Cerebellar cortex (tissue), 1 donor: ENCODE data around the gene ATP2A2.
"Not testable (repeated sequence)": the region's sequence is repeated elsewhere in the genome, so short reads cannot be mapped to it uniquely, and the experiment has no call there.

Experiments used
- DNase-seq: peaks from one replicate; pipeline ENCODE4 v3.0.0-alpha.2; 2015; ENCODE audit warnings: low spot score

Gene ATP2A2

GRCh38 chr12:110280779-110281548 is at the start of gene ATP2A2:
ATP2A2 (plus strand) TSS chr12:110281247; CDS start chr12:110281790, 543 bp downstream.
- DNase-seq = peak; percentile 86

- DNase-seq = no peak
Measured at GRCh38 chr12:110233212-110233903, 47.7 kb upstream of the ATP2A2 start.

GRCh38 chr12:110234331-110234751 is 46.7 kb upstream of the ATP2A2 start:
- DNase-seq = no peak

- DNase-seq = no peak
Measured at GRCh38 chr12:110234755-110235154, 46.3 kb upstream of the ATP2A2 start.

- DNase-seq = no peak
Measured at GRCh38 chr12:110235383-110235782, 45.7 kb upstream of the ATP2A2 start.

GRCh38 chr12:110243227-110243626 is 37.8 kb upstream of the ATP2A2 start:
- DNase-seq = no peak

- no peak for DNase-seq
Measured at GRCh38 chr12:110244372-110244771, 36.7 kb upstream of the ATP2A2 start.

GRCh38 chr12:110244829-110245228 is 36.2 kb upstream of the ATP2A2 start:
- no peak for DNase-seq

- DNase-seq = no peak
Measured at GRCh38 chr12:110245369-110245772, 35.7 kb upstream of the ATP2A2 start.

- DNase-seq = no peak
Measured at GRCh38 chr12:110246636-110247339, 34.3 kb upstream of the ATP2A2 start.

GRCh38 chr12:110247340-110248095 is 33.5 kb upstream of the ATP2A2 start:
- peak; percentile 40 for DNase-seq

- DNase-seq = peak; percentile 47
Measured at GRCh38 chr12:110248096-110248447, 33.0 kb upstream of the ATP2A2 start.

- DNase-seq = no peak
Measured at GRCh38 chr12:110249105-110249504, 31.9 kb upstream of the ATP2A2 start.

- peak; percentile 14 for DNase-seq
Measured at GRCh38 chr12:110249716-110250225, 31.3 kb upstream of the ATP2A2 start.

GRCh38 chr12:110251381-110251780 is 29.7 kb upstream of the ATP2A2 start:
- no peak for DNase-seq

GRCh38 chr12:110252716-110253115 is 28.3 kb upstream of the ATP2A2 start:
- no peak for DNase-seq

- no peak for DNase-seq
Measured at GRCh38 chr12:110253176-110253575, 27.9 kb upstream of the ATP2A2 start.

- no peak for DNase-seq
Measured at GRCh38 chr12:110254971-110255540, 26.0 kb upstream of the ATP2A2 start.

GRCh38 chr12:110255890-110256456 is 25.1 kb upstream of the ATP2A2 start:
- not testable (repeated sequence) for DNase-seq

GRCh38 chr12:110256780-110257431 is 24.1 kb upstream of the ATP2A2 start:
- no peak for DNase-seq

GRCh38 chr12:110258466-110258865 is 22.6 kb upstream of the ATP2A2 start:
- no peak for DNase-seq
